Measurements from ENCODE around the gene OLFML1. TPM values are rescaled to one million over a fixed set of nuclear protein-coding genes. Genes with fewer than 3 reads are reported as not detected.

OLFML1 gene
- polyA plus RNA-seq, 3 donors, result 30.7 to 41.3 (median 39.1) TPM

DNA sequence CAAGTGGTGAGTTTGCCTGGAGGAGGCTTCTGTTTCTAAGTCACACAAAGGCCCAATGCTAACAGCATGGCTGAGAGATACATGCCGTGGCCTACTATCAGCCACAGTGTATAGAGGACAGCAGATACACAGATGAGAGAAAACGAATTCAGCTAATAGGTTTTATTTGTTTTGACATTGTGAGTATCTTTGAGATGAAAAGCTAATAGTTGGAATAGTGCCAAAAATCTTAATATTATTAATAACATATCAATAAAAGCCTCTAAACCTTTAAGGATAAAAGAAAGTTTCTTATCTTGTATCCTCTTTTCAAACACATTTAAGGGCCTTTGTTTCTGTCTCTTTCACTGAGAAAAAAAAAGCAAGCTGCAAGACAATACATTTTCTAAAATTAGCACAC, 30.5 kb upstream of the OLFML1 start:
- no peak for DNase-seq (ENCODE audit: extremely low read depth in 1 of 11, low read depth in 9 of 11, low spot score in 4 of 11)

DNA sequence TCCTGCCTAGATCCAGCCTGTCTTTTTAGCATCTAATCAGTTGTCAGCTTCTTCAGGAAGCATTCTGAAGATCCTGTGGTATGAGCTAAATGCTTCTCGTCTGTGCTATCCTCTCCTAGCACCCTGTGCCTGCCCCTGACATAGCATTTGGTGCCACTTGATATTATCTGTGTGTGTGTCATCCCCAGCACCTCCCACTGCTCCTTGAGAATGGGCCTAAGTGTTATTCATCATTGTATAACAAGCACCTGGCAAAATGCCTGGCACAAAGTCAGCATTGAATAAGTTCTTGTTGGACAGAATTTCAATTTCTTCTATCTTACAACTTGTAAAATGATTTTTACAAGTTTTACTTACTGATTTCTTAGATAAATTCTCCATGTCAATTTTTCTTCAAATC, 28.1 kb upstream of the OLFML1 start:
- DNase-seq (ENCODE audit: extremely low read depth in 1 of 11, low read depth in 9 of 11, low spot score in 4 of 11), result no peak

DNA sequence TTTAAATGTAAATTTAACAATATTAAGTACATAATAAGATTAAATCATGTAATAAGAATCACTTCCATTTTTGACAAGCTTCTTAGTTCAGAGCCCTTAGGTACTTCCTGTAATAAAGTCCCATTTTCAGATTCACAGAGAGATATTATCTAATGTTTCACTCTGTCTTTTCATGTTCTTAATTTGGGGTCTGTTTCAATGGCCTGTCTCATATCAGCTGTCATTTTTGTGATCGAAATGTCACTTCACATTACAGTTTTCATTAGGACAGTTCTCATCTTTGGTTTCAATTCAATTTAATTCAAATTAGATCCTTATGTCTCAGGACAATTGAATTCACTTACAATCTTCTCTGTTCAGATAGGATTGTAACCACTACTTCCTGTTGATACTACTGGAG, 22.6 kb upstream of the OLFML1 start:
- no peak for DNase-seq (ENCODE audit: extremely low read depth in 1 of 11, low read depth in 9 of 11, low spot score in 4 of 11)

DNA sequence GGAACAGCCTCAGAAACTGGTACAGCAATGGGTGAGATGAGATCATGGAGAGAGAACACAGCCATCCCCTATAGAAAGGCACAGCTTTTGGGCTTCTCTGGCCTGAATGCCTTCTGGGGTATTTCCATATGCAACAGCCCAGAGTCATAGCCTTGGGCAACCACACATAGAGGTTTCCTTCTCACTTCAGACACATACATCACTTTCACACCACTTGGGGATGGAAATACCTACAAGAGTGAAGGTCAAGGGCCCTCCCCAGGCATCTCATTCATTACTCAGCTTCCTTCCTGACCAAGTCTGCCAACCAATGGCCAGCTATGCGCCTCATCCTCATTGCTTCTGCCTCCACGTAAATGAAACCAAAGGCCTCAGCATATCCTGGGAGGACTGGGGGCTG, 17.7 kb upstream of the OLFML1 start:
- no peak for DNase-seq (ENCODE audit: extremely low read depth in 1 of 11, low read depth in 9 of 11, low spot score in 4 of 11)

DNA sequence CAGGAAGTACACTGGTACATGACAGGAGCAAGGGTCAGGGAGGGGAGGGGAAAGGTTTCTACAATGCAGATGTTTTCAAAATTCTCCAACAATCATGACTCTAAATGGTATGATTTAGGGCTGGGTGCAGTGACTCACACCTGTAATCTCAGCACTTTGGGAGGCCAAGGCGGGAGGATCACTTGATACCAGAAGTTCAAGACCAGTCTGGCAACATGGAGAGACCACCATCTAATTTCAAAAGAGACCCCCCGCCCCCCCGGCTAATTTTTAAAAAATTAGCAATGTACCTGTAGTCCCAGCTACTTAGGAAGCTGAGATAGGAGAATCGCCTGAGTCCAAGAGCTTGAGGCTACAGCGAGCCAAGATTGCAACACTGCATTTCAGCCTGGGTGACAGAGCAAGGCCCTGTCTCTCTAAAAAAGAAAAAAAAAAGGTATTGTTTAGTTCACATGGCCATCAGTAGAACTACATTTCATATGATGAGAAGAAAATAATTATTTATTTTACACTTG, 15.9 kb upstream of the OLFML1 start:
- no peak for DNase-seq (ENCODE audit: extremely low read depth in 1 of 11, low read depth in 9 of 11, low spot score in 4 of 11)

GRCh38 chr11:7471071-7471470, 14.2 kb upstream of the OLFML1 start:
- DNase-seq (ENCODE audit: extremely low read depth in 1 of 11, low read depth in 9 of 11, low spot score in 4 of 11), result no peak

DNA sequence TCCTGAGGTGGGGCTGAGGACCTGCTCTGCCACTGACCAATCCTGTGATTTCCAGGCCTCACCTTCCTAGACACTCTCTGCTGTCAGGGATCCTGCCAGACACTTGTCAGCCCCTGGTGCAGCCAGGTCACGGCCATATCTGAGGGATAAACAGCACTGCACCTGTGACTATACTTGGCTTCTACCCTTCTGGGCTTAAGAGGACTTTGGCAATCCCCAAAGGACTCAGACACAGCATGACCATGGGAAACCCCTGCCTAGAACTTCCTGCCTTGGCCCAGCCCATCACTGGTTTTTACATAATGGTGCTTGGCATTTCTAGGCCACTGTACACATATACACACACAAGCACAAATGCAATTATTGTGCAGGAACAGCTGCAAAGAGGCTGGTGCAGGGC, 11.6 kb upstream of the OLFML1 start:
- no peak for DNase-seq (ENCODE audit: extremely low read depth in 1 of 11, low read depth in 9 of 11, low spot score in 4 of 11)

DNA sequence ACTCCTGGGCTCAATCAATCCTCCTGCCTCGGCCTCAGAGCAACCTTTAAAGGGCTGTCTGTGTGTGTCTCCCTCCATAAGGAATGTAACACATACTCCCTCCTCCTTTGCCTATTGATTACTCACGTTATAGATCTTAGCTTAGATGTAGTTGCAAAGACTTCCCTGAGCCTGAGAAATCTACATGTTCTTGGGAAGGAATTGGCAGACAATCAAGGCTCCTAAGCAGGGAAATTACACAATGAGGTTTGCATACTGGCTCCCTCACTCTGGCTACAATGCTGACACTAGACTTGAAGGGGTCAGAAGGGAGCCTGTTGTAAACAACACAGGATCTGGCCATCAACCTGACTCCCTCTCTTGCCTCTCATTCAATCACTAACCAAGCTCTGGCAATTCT, 5.2 kb upstream of the OLFML1 start:
- no peak for DNase-seq (ENCODE audit: extremely low read depth in 1 of 11, low read depth in 9 of 11, low spot score in 4 of 11)

GRCh38 chr11:7484131-7484530, 1.2 kb upstream of the OLFML1 start:
- peak in 2 of 11 donors; percentile 22 to 28 for DNase-seq (ENCODE audit: extremely low read depth in 1 of 11, low read depth in 9 of 11, low spot score in 4 of 11)

GRCh38 chr11:7484645-7485044, 661 bp upstream of the OLFML1 start:
- no peak for DNase-seq (ENCODE audit: extremely low read depth in 1 of 11, low read depth in 9 of 11, low spot score in 4 of 11)

- DNase-seq (ENCODE audit: extremely low read depth in 1 of 11, low read depth in 9 of 11, low spot score in 4 of 11), result no peak
These were observed 933 bp downstream of the OLFML1 start for GRCh38 chr11:7486098-7486780.

DNA sequence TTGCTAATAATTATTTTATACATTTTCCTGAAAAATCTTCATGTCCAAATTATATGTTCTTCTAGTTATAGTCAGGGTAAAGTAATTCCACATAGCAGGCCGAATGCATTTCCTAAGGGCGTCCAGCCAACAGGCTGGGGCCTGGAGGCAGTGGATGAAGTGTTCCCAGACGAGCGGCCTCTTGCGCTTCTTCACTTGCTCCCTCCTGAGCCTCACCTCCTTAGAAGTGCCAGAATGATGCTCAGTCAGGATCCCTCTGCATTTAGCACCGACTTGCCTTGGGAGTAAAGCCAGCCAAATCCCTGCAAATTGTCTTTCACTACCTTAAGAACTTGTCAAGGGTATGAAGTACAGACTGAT, 1.5 kb downstream of the OLFML1 start:
- DNase-seq (ENCODE audit: extremely low read depth in 1 of 11, low read depth in 9 of 11, low spot score in 4 of 11), result no peak

GRCh38 chr11:7487360-7487759, 2.1 kb downstream of the OLFML1 start:
- DNase-seq (ENCODE audit: extremely low read depth in 1 of 11, low read depth in 9 of 11, low spot score in 4 of 11), result no peak

DNA sequence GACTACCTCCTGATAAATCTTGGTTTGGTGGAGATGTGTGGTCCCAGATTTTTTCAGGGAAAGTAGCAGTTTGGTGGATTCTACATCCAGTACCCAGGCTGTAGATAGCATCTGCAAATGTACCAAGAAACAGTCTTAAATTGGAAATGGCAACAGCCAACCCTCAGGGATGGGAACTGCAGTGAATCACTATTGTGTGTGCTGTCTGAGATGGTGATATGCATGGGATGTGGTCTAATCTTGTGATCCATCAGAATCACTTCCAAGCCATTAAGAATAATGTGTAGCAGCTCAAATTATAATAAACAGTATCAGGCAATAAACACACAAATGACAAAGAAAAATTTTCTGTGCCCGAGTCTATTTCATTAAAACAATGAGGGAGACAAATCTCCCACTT, 3.4 kb downstream of the OLFML1 start:
- no peak for DNase-seq (ENCODE audit: extremely low read depth in 1 of 11, low read depth in 9 of 11, low spot score in 4 of 11)

DNA sequence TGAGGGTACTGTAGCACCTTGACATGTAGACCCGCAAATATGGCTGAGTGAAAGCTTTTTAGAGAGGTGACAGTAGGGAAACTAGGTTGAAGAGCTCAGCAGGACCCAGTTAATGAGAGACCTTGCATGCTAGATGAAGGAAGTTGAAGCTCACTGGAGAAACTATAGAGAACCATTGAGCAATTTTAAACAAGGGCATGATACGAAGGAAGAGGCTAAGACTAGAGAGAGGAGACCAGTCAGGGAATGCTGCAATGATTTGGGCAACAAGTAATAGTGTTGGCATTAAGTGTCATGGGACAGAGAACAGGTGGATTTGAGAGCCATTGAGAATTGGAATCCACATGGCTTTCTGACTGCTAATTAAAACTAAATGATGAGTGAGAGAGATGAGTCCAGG, 4.1 kb downstream of the OLFML1 start:
- no peak for DNase-seq (ENCODE audit: extremely low read depth in 1 of 11, low read depth in 9 of 11, low spot score in 4 of 11)

GRCh38 chr11:7490054-7490453, 4.7 kb downstream of the OLFML1 start:
- no peak for DNase-seq (ENCODE audit: extremely low read depth in 1 of 11, low read depth in 9 of 11, low spot score in 4 of 11)

- no peak for DNase-seq (ENCODE audit: extremely low read depth in 1 of 11, low read depth in 9 of 11, low spot score in 4 of 11)
These were observed 5.2 kb downstream of the OLFML1 start for GRCh38 chr11:7490535-7490934.

GRCh38 chr11:7492253-7492652, 6.9 kb downstream of the OLFML1 start:
- DNase-seq (ENCODE audit: extremely low read depth in 1 of 11, low read depth in 9 of 11, low spot score in 4 of 11), result no peak

- no peak for DNase-seq (ENCODE audit: extremely low read depth in 1 of 11, low read depth in 9 of 11, low spot score in 4 of 11)
These were observed 8.4 kb downstream of the OLFML1 start for GRCh38 chr11:7493670-7494069.

DNA sequence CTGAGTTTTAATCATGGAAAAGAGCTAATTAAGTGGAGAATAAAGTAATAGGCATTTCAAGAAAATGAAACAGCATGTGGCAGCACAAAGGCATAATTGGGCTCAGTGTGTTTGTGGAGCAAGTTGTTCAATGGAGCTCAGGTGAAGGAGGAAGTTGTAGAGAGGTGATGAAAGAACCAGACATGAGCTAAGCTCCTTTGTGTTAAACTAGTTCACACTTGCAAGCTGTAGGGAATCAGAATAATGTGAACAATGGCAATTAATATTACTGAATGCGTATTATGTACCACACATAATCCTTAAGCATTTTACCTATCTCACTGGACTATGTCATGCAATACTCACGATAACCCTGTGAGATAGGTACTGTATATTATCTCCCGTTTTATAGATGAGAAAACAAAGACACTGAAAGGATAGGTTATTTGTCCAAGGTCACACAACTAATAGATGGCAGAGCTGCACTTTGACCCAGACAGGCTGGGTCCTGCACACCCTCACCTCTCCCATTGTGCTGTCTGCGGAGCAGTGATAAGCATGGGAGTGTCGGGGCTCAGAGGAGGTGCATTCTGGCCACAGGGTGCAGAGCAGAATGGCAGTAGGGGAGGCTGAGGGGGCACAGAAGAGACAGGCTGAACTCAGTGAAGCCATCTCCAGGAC, 8.9 kb downstream of the OLFML1 start:
- no peak for DNase-seq (ENCODE audit: extremely low read depth in 1 of 11, low read depth in 9 of 11, low spot score in 4 of 11)
